Measurements from ENCODE around the gene BMS1. TPM values are rescaled to one million over a fixed set of nuclear protein-coding genes. Genes with fewer than 3 reads are reported as not detected.
"Not testable (repeated sequence)": the region's sequence is repeated elsewhere in the genome, so short reads cannot be mapped to it uniquely, and the experiment has no call there.

The BMS1 gene, protein sequence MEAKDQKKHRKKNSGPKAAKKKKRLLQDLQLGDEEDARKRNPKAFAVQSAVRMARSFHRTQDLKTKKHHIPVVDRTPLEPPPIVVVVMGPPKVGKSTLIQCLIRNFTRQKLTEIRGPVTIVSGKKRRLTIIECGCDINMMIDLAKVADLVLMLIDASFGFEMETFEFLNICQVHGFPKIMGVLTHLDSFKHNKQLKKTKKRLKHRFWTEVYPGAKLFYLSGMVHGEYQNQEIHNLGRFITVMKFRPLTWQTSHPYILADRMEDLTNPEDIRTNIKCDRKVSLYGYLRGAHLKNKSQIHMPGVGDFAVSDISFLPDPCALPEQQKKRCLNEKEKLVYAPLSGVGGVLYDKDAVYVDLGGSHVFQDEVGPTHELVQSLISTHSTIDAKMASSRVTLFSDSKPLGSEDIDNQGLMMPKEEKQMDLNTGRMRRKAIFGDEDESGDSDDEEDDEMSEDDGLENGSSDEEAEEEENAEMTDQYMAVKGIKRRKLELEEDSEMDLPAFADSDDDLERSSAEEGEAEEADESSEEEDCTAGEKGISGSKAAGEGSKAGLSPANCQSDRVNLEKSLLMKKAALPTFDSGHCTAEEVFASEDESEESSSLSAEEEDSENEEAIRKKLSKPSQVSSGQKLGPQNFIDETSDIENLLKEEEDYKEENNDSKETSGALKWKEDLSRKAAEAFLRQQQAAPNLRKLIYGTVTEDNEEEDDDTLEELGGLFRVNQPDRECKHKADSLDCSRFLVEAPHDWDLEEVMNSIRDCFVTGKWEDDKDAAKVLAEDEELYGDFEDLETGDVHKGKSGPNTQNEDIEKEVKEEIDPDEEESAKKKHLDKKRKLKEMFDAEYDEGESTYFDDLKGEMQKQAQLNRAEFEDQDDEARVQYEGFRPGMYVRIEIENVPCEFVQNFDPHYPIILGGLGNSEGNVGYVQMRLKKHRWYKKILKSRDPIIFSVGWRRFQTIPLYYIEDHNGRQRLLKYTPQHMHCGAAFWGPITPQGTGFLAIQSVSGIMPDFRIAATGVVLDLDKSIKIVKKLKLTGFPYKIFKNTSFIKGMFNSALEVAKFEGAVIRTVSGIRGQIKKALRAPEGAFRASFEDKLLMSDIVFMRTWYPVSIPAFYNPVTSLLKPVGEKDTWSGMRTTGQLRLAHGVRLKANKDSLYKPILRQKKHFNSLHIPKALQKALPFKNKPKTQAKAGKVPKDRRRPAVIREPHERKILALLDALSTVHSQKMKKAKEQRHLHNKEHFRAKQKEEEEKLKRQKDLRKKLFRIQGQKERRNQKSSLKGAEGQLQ
- total RNA-seq = 10 to 100 TPM; 11.7 to 16.1 (median 13.8) TPM
- polyA plus RNA-seq = 10 to 100 TPM in 1 of 2 donors, 1 to 10 TPM in 1; 6.7 to 17.1 TPM
- long read RNA-seq, donor 1, full-length matches to known transcripts = 16 of 45 reads
- long read RNA-seq, donor 1, partial matches to known transcripts = 23 of 45 reads
- long read RNA-seq, donor 1, other reads (novel, unspliced or antisense) = 6 of 45 reads
- long read RNA-seq, donor 2, full-length matches to known transcripts = 11 of 284 reads
- long read RNA-seq, donor 2, partial matches to known transcripts = 259 of 284 reads
- long read RNA-seq, donor 2, other reads (novel, unspliced or antisense) = 14 of 284 reads
- long read RNA-seq, donor 3, full-length matches to known transcripts = 22 of 56 reads
- long read RNA-seq, donor 3, partial matches to known transcripts = 25 of 56 reads
- long read RNA-seq, donor 3, other reads (novel, unspliced or antisense) = 9 of 56 reads

DNA sequence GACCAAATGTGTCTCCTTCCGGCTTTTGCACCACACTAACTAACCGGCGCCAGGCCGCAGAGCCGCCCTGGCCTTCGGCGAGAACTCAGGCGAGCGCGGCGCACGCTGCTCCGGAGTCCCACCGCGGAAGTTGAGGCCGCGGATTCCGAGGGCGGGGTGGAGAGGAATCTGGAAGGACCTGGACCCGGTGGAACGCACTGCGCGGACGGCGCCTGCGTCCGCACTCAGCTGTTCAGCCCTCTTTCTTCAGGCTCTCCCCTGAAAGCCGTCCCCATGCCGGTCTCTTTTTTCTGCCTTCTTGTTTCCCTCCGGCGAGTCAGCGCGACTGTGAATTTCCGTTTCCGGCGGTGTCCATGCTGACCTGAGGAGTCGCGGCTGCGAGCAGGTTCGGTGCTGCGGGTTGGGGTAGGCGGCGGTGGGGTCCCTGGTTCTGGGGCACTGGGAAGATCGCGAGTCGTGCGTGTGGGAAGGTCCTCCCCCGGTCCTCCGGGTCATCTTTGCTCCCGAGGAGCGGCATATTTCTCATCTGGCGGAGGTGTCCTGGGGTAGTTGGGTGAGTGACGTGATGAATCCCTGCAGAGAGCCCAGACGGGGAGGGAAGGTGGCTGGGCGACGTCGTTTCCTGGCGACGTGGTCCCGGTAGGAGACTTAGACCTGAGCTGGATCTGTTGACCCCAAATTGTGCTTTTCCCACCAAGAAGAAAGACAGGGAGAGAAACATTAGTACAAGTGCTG is at the start of gene BMS1:
TSS of gene BMS1 (plus strand) at position 350 of the 735 bp plus-strand sequence. CDS start 1,600 bp downstream, outside the sequence.
- TF ChIP-seq POLR2A (IDR thresholded peaks at IDR 0.05) = peak in 1 of 2 donors; percentile 70
- TF ChIP-seq, protein P1, sequence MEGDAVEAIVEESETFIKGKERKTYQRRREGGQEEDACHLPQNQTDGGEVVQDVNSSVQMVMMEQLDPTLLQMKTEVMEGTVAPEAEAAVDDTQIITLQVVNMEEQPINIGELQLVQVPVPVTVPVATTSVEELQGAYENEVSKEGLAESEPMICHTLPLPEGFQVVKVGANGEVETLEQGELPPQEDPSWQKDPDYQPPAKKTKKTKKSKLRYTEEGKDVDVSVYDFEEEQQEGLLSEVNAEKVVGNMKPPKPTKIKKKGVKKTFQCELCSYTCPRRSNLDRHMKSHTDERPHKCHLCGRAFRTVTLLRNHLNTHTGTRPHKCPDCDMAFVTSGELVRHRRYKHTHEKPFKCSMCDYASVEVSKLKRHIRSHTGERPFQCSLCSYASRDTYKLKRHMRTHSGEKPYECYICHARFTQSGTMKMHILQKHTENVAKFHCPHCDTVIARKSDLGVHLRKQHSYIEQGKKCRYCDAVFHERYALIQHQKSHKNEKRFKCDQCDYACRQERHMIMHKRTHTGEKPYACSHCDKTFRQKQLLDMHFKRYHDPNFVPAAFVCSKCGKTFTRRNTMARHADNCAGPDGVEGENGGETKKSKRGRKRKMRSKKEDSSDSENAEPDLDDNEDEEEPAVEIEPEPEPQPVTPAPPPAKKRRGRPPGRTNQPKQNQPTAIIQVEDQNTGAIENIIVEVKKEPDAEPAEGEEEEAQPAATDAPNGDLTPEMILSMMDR (IDR thresholded peaks at IDR 0.05) = peak in 1 of 12 donors; percentile 15
- intact Hi-C loops (cut with DNase I) = loop anchor here in 5 of 10 donors (1.0 to 10.0 kb wide), 8 partner anchors 28 to 662 kb away; partner anchors contain the start of gene ZNF33B (in 3 of the 5)
- peak; percentile 97 for ATAC-seq
- Histone ChIP-seq H3K27ac (peak within 1 kb of the TSS; percentile 85 to 97 (median 94)), H3K27me3 (peaks cover 0 to 2% (median 0%) of the 10 kb centered on the region in 9 donors), H3K9me3 (no peaks in the 10 kb centered on the region), H3K4me3 (peak within 1 kb of the TSS; percentile 58 to 92 (median 78)), H3K36me3 (peaks cover 0 to 34% (median 32%) of the 10 kb centered on the region in 9 donors), H3K4me1 (peaks cover 0 to 20% (median 10%) of the 10 kb centered on the region in 12 donors)
- DNase-seq = peak; percentile 89 to 92 (median 91)
- WGBS, 4 donors = 0 to 1% (median 0%) methylated on average over 55 to 60 of the region's 60 CpGs

DNA sequence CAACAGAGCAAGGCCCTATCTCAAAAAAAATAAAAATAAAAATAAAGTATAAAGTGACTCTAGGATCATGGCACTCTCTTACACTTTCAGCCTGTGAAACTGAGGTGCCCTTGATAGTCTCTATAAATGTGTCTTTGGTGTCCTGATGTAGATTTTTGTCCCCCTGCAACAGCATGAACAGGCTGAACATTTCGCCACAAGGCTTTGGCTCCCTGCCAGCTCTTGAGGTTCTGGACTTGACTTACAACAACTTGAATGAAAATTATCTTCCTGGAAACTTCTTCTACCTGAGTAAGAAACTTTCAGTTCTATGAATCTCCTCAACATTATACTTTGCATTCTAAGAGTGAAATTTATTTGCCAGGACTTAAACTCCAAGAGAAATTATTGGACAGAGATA is 48.1 kb upstream of the BMS1 start:
- TF ChIP-seq POLR2A (IDR thresholded peaks at IDR 0.05) = no peak
- TF ChIP-seq, protein P1 (IDR thresholded peaks at IDR 0.05) = no peak
- H3K36me3 ChIP-seq = no peaks in the 10 kb centered on the region
- intact Hi-C loops (cut with DNase I) = no loop called here
- no peaks in the 10 kb centered on the region for H3K4me1 ChIP-seq
- no peak overlapping the region for H3K27ac ChIP-seq
- H3K9me3 ChIP-seq = no peaks in the 10 kb centered on the region
- H3K27me3 ChIP-seq = peaks cover 0 to 16% (median 0%) of the 10 kb centered on the region in 9 donors
- 12 to 25% (median 16%) methylated on average over 1 of the region's 1 CpG for WGBS, 4 donors
- no peak overlapping the region for H3K4me3 ChIP-seq
- ATAC-seq (no peak), DNase-seq (peak in 1 of 5 donors; percentile 40)

DNA sequence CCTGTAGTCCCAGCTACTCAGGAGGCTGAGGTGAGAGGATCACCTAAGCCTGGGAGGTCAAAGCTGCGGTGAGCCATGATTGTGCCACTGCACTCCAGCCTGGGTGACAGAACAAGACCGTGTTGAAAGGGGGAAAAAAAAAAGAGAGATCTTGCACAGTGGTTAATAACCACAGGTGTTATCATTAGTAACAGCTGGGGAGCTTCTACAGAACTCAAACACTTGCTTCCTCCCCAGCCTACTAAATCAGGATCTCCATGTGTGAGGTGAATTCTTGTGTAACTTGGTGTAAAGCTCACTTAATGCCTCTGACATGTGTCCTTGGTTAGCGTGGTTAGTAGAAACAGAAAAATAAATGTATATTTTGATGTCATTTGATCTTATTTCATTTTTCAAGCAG is 43.9 kb upstream of the BMS1 start:
- no peaks in the 10 kb centered on the region for H3K4me1 ChIP-seq
- DNase-seq (no peak), ATAC-seq (no peak)
- H3K27ac ChIP-seq = no peak overlapping the region
- 64 to 74% (median 69%) methylated on average over 3 of the region's 3 CpGs for WGBS, 4 donors
- H3K27me3 ChIP-seq = peaks cover 0 to 5% (median 0%) of the 10 kb centered on the region in 9 donors
- no peak overlapping the region for H3K4me3 ChIP-seq
- no peaks in the 10 kb centered on the region for H3K36me3 ChIP-seq
- TF ChIP-seq POLR2A (IDR thresholded peaks at IDR 0.05) = no peak
- TF ChIP-seq, protein P1 (IDR thresholded peaks at IDR 0.05) = no peak
- intact Hi-C loops (cut with DNase I) = no loop called here
- H3K9me3 ChIP-seq = peaks cover 0 to 25% (median 8%) of the 10 kb centered on the region in 12 donors

DNA sequence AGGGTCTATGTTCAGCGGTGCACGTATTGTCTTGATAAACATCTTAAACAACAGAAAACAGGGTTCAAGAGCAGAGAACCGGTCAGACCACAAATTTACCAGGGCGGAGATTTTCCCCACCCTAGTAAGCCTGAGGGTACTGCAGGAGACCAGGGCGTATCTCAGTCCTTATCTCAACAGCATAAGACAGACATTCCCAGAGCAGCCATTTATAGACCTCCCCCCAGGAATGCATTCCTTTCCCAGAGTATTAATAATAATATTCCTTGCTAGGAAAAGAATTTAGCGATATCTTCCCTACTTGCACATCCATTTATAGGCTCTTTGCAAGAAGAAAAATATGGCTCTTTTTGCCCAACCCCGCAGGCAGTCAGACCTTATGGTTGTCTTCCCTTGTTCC is 41.1 kb upstream of the BMS1 start:
- H3K4me1 ChIP-seq; H3K27me3 ChIP-seq; ATAC-seq; H3K36me3 ChIP-seq; DNase-seq; H3K4me3 ChIP-seq; intact Hi-C loops (cut with DNase I); H3K27ac ChIP-seq: not testable (repeated sequence)
- peaks cover 0 to 25% (median 8%) of the 10 kb centered on the region in 12 donors for H3K9me3 ChIP-seq
- WGBS, 4 donors = 87 to 89% (median 88%) methylated on average over 7 of the region's 7 CpGs
